Breast epithelium (tissue), 3 donors: ENCODE measurements around the gene FCRL3.

ENCODE experiments used
- CTCF ChIP-seq, 3 donors: fragments of 450-650 bp; IDR thresholded peaks; one replicate each; pipeline ENCODE4 v1.5.1; 2016 to 2017; ENCODE audit warnings: antibody characterized with exemption in 3 of 3, mild to moderate bottlenecking in 3 of 3, moderate library complexity in 3 of 3
- POLR2A ChIP-seq: fragments of 450-650 bp; IDR thresholded peaks from one replicate; pipeline ENCODE4 v1.6.1; 2016; ENCODE audit warnings: antibody characterized with exemption, mild to moderate bottlenecking, moderate library complexity
- POLR2AphosphoS5 ChIP-seq, 3 donors: sonication (generic); formaldehyde crosslinking; IDR thresholded peaks; one replicate each; pipeline ENCODE4 v1.6.1; 2017; ENCODE audit warnings: antibody characterized with exemption in 3 of 3

DNA sequence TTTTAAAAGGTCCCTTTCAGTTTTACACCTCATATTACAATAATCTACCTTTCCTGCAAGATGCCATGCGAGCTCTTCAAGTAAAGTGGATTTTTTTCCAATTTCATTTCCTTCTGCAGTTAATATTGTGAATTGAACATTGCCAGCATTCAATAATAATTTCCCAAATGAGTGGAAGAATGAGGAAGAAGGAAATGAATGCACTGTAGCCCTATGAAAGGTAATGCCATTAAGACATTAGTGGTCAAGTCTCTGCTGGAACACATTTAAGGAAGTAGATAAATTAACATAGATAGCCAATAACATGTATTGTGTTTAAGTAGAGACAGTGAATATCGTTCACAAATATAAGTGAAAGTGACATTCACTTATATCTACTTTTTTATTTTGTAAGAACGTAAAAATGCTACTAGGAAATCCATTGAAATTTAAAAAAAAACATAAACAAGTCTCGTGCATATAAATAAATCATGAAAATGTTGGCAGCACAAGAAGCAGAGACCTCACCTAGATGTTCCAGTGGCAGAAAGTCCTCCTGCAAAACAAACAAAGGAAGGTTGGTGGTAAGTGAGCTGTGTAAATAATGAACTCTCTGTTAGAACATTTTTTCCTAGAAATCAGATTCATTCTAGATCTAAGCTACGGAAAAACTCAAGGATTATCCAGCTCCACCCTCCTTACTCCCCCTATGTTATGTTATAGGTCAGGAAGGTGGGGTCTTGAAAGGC, 17.7 kb downstream of the FCRL3 start:
- TF ChIP-seq CTCF (IDR thresholded peaks at IDR 0.05) = no peak
- TF ChIP-seq POLR2A = no peak
- no peak for TF ChIP-seq POLR2AphosphoS5 (IDR thresholded peaks at IDR 0.05)
